Liver (tissue), 9 donors: Measurements from ENCODE around the gene ATP10A. TPM values are rescaled to one million over a fixed set of nuclear protein-coding genes. Genes with fewer than 3 reads are reported as not detected.

Experiments used
- DNase-seq: peaks from one replicate; pipeline ENCODE4 v3.0.0-alpha.2; 2017; ENCODE audit warnings: low spot score
- H3K27ac ChIP-seq, 2 donors: one replicate each; pipeline ENCODE4 v1.7.0; 2013; ENCODE audit warnings: inconsistent platforms in 2 of 2, low read length in 2 of 2, control low read depth in 1 of 2, low read depth in 1 of 2, mild to moderate bottlenecking in 1 of 2
- H3K27me3 ChIP-seq, 4 donors: one replicate each; pipeline versions ENCODE4 v1.6.1 to v1.7.0; 2013; ENCODE audit warnings: low read length in 3 of 4, inconsistent platforms in 1 of 4, mild to moderate bottlenecking in 1 of 4, moderate library complexity in 1 of 4; ENCODE audit not compliant: control insufficient read depth in 4 of 4, insufficient read depth in 4 of 4
- H3K36me3 ChIP-seq, 4 donors: one replicate each; pipeline versions ENCODE4 v1.6.1 to v1.7.0; 2013; ENCODE audit warnings: low read length in 3 of 4, mild to moderate bottlenecking in 3 of 4, low read depth in 1 of 4, moderate library complexity in 1 of 4; ENCODE audit not compliant: control insufficient read depth in 4 of 4, insufficient read depth in 3 of 4
- H3K4me1 ChIP-seq, 4 donors: one replicate each; pipeline versions ENCODE4 v1.6.1 to v1.7.0; 2013; ENCODE audit warnings: low read length in 3 of 4, mild to moderate bottlenecking in 3 of 4, moderate library complexity in 1 of 4; ENCODE audit not compliant: control insufficient read depth in 4 of 4, insufficient read depth in 4 of 4
- H3K4me3 ChIP-seq, 3 donors: one replicate each; pipeline versions ENCODE4 v1.6.1 to v1.7.0; 2013; ENCODE audit warnings: low read length in 3 of 3, control low read depth in 1 of 3, low read depth in 1 of 3, mild to moderate bottlenecking in 1 of 3
- H3K9ac ChIP-seq, 2 donors: one replicate each; pipeline ENCODE4 v1.7.0; 2013; ENCODE audit warnings: low read length in 2 of 2, mild to moderate bottlenecking in 2 of 2, moderate library complexity in 2 of 2, control low read depth in 1 of 2, low read depth in 1 of 2
- H3K9me3 ChIP-seq, 4 donors: one replicate each; pipeline versions ENCODE4 v1.6.1 to v1.7.0; 2013; ENCODE audit warnings: low read length in 3 of 4; ENCODE audit not compliant: control insufficient read depth in 4 of 4
- EGR1 ChIP-seq, 2 donors: IDR thresholded peaks; 2 replicates each; pipeline ENCODE4 v1.6.1; 2016 to 2018; ENCODE audit warnings: antibody characterized with exemption in 2 of 2, low read depth in 2 of 2
- FOXA1 ChIP-seq: IDR thresholded peaks from 2 replicates; pipeline ENCODE4 v1.6.1; 2016; ENCODE audit warnings: antibody characterized with exemption
- FOXA2 ChIP-seq: IDR thresholded peaks from 2 replicates; pipeline ENCODE4 v1.6.1; 2016; ENCODE audit warnings: antibody characterized with exemption
- GABPA ChIP-seq, 2 donors: IDR thresholded peaks in 1 of 2; conservative IDR thresholded peaks in 1 of 2; 2 replicates each; pipeline ENCODE4 v1.6.1; 2016; ENCODE audit warnings: antibody characterized with exemption in 2 of 2, mild to moderate bottlenecking in 1 of 2, moderate library complexity in 1 of 2
- HNF4A ChIP-seq, 2 donors: conservative IDR thresholded peaks; 2 replicates each; pipeline ENCODE4 v1.6.1; 2016; ENCODE audit warnings: antibody characterized with exemption in 2 of 2, mild to moderate bottlenecking in 2 of 2
- HNF4G ChIP-seq: IDR thresholded peaks from 2 replicates; pipeline ENCODE4 v1.6.1; 2016; ENCODE audit warnings: antibody characterized with exemption
- JUND ChIP-seq, 2 donors: IDR thresholded peaks; 2 replicates each; pipeline ENCODE4 v1.6.1; 2016; ENCODE audit warnings: antibody characterized with exemption in 2 of 2
- NR2F2 ChIP-seq: IDR thresholded peaks from 2 replicates; pipeline ENCODE4 v1.6.1; 2016; ENCODE audit warnings: antibody characterized with exemption
- RAD21 ChIP-seq, 2 donors: IDR thresholded peaks; 2 replicates each; pipeline ENCODE4 v1.6.1; 2016; ENCODE audit warnings: antibody characterized with exemption in 2 of 2, mild to moderate bottlenecking in 2 of 2
- RXRA ChIP-seq, 2 donors: IDR thresholded peaks; 2 replicates each; pipeline ENCODE4 v1.6.1; 2017 to 2018; ENCODE audit warnings: antibody characterized with exemption in 2 of 2, mild to moderate bottlenecking in 1 of 2
- SP1 ChIP-seq: IDR thresholded peaks from 2 replicates; pipeline ENCODE4 v1.6.1; 2018; ENCODE audit warnings: antibody characterized with exemption, mild to moderate bottlenecking
- TAF1 ChIP-seq: conservative IDR thresholded peaks from 2 replicates; pipeline ENCODE4 v1.6.1; 2016; ENCODE audit warnings: antibody characterized with exemption, mild to moderate bottlenecking
- YY1 ChIP-seq: IDR thresholded peaks from 2 replicates; pipeline ENCODE4 v1.6.1; 2016; ENCODE audit warnings: antibody characterized with exemption, mild to moderate bottlenecking
- WGBS: extraction: QIAGEN DNeasy Blood & Tissue Kit; methylation state at CpG from one replicate; pipeline ENCODE4 v1.1.7; 2013; 5-methylcytosine and 5-hydroxymethylcytosine counted together
- polyA plus RNA-seq, 2 donors: library from polyadenylated mRNA; stranded (reverse) in 1 of 2; unstranded in 1 of 2; fragments of 200-250 nt in 1 of 2; fragments of >200 nt in 1 of 2; fragmentation: Nextera tagmentation in 1 of 2; extraction: Ambion mirVana in 1 of 2; gene quantifications; one replicate each; pipeline versions ENCODE4 v1.2.1 to v1.2.3, GENCODE V29; 2013 to 2015
- total RNA-seq, 2 donors: library from RNA; depleted of rRNA; stranded (reverse); fragments of >200 nt; gene quantifications; one replicate each; pipeline ENCODE4 v1.2.3, GENCODE V29; 2014
- TF ChIP-seq, protein P1 (sequence below): IDR thresholded peaks from 2 replicates; pipeline ENCODE4 v1.6.1; 2016; ENCODE audit warnings: antibody characterized with exemption
- TF ChIP-seq, protein P2 (sequence below): IDR thresholded peaks from 2 replicates; pipeline ENCODE4 v1.6.1; 2016; ENCODE audit warnings: antibody characterized with exemption
- TF ChIP-seq, protein P3 (sequence below): fragments of 150-350 bp; IDR thresholded peaks from 2 replicates; pipeline ENCODE4 v1.5.1; 2017; ENCODE audit warnings: improper control_type of control experiment, low read depth, low read length; ENCODE audit not compliant: missing input control
- TF ChIP-seq, protein P4 (sequence below): IDR thresholded peaks from 2 replicates; pipeline ENCODE4 v1.6.1; 2016; ENCODE audit warnings: antibody characterized with exemption
- TF ChIP-seq, protein P5 (sequence below): IDR thresholded peaks from 2 replicates; pipeline ENCODE4 v1.6.1; 2016; ENCODE audit warnings: antibody characterized with exemption, mild to moderate bottlenecking
- donor health status: healthy.
- donor health status: healthy.
- donor health status: healthy.
- donor health status: healthy.
- donor health status: healthy.

ATP10A gene
- total and polyA plus RNA-seq, 4 donors = 0.22 to 1.8 (median 0.39) TPM

DNA sequence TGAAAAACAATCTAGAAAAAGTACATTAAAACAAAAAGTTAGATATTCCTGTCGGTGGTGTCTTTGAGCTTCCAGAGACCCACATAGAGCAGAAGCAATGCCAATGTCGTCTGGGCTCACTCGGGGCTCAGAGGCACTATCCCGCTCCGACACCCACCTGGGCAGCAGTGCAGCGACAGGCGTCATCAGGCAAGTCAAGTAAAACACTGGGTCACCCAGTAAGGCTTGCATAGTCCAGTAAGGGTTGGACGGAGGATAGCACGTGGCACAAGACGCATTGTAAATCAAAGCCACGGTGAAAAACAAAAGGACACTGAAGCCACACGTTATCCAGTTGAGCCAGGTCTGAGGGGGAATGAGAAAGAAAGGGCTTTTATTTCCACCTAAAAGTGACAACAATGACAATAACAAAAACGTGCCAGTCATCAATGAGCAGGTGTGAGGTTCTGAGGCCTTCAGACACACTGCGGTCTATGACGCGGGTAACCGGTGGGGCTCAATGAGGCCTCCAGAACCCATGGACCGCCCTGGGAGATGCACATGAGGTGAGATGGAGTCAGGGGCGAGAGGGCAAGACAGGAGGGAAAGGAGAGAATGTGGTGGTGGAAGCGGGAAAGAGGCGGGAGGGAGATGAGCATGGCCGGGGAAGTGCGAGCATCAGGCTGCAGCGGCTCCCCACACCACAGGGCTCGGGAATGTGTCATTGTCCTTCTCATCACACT lies 183.0 kb downstream of the ATP10A start:
- Histone ChIP-seq H3K9ac (no peak overlapping the region), H3K27me3 (peaks cover 0 to 3% (median 0%) of the 10 kb centered on the region in 4 donors), H3K36me3 (no peaks in the 10 kb centered on the region), H3K4me1 (no peaks in the 10 kb centered on the region), H3K4me3 (no peak overlapping the region), H3K9me3 (peaks cover 0 to 4% (median 2%) of the 10 kb centered on the region in 4 donors), H3K27ac (no peak overlapping the region)
- WGBS = 89% methylated on average over 25 of the region's 25 CpGs
- no peak for DNase-seq
- TF ChIP-seq, protein P1, sequence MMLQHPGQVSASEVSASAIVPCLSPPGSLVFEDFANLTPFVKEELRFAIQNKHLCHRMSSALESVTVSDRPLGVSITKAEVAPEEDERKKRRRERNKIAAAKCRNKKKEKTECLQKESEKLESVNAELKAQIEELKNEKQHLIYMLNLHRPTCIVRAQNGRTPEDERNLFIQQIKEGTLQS = no peak
- TF ChIP-seq GABPA (IDR thresholded peaks at IDR 0.05 in 1 of 2, conservative IDR thresholded peaks at IDR 0.05 in 1 of 2) (no peak), YY1 (no peak), HNF4A (conservative IDR thresholded peaks at IDR 0.05) (no peak), RXRA (IDR thresholded peaks at IDR 0.05) (no peak), NR2F2 (no peak), RAD21 (IDR thresholded peaks at IDR 0.05) (no peak), HNF4G (no peak), EGR1 (IDR thresholded peaks at IDR 0.05; ENCODE audit: low read depth in 2 of 2) (no peak)
- TF ChIP-seq, protein P2, sequence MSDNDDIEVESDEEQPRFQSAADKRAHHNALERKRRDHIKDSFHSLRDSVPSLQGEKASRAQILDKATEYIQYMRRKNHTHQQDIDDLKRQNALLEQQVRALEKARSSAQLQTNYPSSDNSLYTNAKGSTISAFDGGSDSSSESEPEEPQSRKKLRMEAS = no peak
- TF ChIP-seq, protein P3, sequence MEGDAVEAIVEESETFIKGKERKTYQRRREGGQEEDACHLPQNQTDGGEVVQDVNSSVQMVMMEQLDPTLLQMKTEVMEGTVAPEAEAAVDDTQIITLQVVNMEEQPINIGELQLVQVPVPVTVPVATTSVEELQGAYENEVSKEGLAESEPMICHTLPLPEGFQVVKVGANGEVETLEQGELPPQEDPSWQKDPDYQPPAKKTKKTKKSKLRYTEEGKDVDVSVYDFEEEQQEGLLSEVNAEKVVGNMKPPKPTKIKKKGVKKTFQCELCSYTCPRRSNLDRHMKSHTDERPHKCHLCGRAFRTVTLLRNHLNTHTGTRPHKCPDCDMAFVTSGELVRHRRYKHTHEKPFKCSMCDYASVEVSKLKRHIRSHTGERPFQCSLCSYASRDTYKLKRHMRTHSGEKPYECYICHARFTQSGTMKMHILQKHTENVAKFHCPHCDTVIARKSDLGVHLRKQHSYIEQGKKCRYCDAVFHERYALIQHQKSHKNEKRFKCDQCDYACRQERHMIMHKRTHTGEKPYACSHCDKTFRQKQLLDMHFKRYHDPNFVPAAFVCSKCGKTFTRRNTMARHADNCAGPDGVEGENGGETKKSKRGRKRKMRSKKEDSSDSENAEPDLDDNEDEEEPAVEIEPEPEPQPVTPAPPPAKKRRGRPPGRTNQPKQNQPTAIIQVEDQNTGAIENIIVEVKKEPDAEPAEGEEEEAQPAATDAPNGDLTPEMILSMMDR = no peak

DNA sequence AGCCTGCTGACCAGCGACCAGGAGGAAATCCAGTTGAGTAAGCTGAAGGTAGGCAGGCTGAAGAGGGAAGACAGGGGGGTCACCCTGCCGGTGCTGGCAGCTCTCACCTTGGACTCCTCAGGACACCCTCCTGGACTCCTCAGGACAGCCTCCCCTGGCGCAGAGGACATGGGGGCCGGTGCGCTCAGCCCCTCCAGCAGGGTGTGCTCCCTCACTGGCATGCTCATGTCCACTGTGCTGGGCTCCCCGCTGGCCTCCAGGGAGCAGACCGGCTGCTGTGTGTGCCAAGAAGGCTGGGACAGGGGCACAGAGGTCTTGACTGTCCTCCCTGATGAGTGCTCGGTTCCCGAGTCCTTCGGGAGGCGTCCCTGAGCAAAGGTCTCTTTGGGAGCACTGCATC lies 183.6 kb downstream of the ATP10A start:
- TF ChIP-seq RXRA (IDR thresholded peaks at IDR 0.05) = no peak
- TF ChIP-seq, protein P2 = no peak
- TF ChIP-seq YY1 = no peak
- no peak for TF ChIP-seq EGR1 (IDR thresholded peaks at IDR 0.05; ENCODE audit: low read depth in 2 of 2)
- TF ChIP-seq, protein P3 = no peak
- no peak for TF ChIP-seq HNF4G
- no peak for TF ChIP-seq SP1
- TF ChIP-seq TAF1 = no peak
- TF ChIP-seq, protein P4, sequence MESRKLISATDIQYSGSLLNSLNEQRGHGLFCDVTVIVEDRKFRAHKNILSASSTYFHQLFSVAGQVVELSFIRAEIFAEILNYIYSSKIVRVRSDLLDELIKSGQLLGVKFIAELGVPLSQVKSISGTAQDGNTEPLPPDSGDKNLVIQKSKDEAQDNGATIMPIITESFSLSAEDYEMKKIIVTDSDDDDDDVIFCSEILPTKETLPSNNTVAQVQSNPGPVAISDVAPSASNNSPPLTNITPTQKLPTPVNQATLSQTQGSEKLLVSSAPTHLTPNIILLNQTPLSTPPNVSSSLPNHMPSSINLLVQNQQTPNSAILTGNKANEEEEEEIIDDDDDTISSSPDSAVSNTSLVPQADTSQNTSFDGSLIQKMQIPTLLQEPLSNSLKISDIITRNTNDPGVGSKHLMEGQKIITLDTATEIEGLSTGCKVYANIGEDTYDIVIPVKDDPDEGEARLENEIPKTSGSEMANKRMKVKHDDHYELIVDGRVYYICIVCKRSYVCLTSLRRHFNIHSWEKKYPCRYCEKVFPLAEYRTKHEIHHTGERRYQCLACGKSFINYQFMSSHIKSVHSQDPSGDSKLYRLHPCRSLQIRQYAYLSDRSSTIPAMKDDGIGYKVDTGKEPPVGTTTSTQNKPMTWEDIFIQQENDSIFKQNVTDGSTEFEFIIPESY = no peak
- TF ChIP-seq NR2F2 = no peak
- no peak for TF ChIP-seq HNF4A (conservative IDR thresholded peaks at IDR 0.05)
- TF ChIP-seq FOXA1 = no peak
- TF ChIP-seq JUND (IDR thresholded peaks at IDR 0.05) = no peak
- TF ChIP-seq RAD21 (IDR thresholded peaks at IDR 0.05) = no peak
- no peak for TF ChIP-seq FOXA2
- TF ChIP-seq, protein P5, sequence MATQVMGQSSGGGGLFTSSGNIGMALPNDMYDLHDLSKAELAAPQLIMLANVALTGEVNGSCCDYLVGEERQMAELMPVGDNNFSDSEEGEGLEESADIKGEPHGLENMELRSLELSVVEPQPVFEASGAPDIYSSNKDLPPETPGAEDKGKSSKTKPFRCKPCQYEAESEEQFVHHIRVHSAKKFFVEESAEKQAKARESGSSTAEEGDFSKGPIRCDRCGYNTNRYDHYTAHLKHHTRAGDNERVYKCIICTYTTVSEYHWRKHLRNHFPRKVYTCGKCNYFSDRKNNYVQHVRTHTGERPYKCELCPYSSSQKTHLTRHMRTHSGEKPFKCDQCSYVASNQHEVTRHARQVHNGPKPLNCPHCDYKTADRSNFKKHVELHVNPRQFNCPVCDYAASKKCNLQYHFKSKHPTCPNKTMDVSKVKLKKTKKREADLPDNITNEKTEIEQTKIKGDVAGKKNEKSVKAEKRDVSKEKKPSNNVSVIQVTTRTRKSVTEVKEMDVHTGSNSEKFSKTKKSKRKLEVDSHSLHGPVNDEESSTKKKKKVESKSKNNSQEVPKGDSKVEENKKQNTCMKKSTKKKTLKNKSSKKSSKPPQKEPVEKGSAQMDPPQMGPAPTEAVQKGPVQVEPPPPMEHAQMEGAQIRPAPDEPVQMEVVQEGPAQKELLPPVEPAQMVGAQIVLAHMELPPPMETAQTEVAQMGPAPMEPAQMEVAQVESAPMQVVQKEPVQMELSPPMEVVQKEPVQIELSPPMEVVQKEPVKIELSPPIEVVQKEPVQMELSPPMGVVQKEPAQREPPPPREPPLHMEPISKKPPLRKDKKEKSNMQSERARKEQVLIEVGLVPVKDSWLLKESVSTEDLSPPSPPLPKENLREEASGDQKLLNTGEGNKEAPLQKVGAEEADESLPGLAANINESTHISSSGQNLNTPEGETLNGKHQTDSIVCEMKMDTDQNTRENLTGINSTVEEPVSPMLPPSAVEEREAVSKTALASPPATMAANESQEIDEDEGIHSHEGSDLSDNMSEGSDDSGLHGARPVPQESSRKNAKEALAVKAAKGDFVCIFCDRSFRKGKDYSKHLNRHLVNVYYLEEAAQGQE = no peak
- TF ChIP-seq, protein P1 = no peak
- no peak for TF ChIP-seq GABPA (IDR thresholded peaks at IDR 0.05 in 1 of 2, conservative IDR thresholded peaks at IDR 0.05 in 1 of 2)
- H3K36me3 ChIP-seq = no peaks in the 10 kb centered on the region
- H3K9me3 ChIP-seq = peaks cover 0 to 4% (median 2%) of the 10 kb centered on the region in 4 donors
- H3K27ac ChIP-seq = no peak overlapping the region
- DNase-seq = no peak
- WGBS = 82% methylated on average over 11 of the region's 11 CpGs
- H3K4me1 ChIP-seq = no peaks in the 10 kb centered on the region
- no peak overlapping the region for H3K4me3 ChIP-seq
- H3K9ac ChIP-seq = no peak overlapping the region
- peaks cover 0 to 3% (median 0%) of the 10 kb centered on the region in 4 donors for H3K27me3 ChIP-seq
